Stomach (tissue), 9 donors: Measurements from ENCODE around the gene GHITM. TPM values are rescaled to one million over a fixed set of nuclear protein-coding genes. Genes with fewer than 3 reads are reported as not detected.
A peak's percentile ranks its signal among the peaks of the same experiment; 100 is the strongest.

ENCODE experiments used
- DNase-seq, 2 donors: peaks; one replicate each; pipeline versions ENCODE4 v3.0.0 to v3.0.0-alpha.2; 2013 to 2019
- H3K27ac ChIP-seq, 5 donors: fragments of 200-600 bp in 4 of 5; sonication (generic) in 4 of 5; one replicate each; pipeline ENCODE4 v1.5.1; 2013 to 2019; ENCODE audit warnings: mild to moderate bottlenecking in 1 of 5, moderate library complexity in 1 of 5
- H3K27me3 ChIP-seq, 3 donors: fragments of 200-600 bp; sonication (generic); one replicate each; pipeline ENCODE4 v1.5.1; 2017 to 2019; ENCODE audit warnings: mixed run types in 1 of 3
- H3K36me3 ChIP-seq, 4 donors: fragments of 200-600 bp; sonication (generic); 1 replicate in 3 of 4; 2 replicates in 1 of 4; pipeline ENCODE4 v1.5.1; 2016 to 2019
- H3K4me1 ChIP-seq, 4 donors: fragments of 200-600 bp; sonication (generic); one replicate each; pipeline ENCODE4 v1.5.1; 2016 to 2019
- H3K4me3 ChIP-seq, 4 donors: fragments of 200-600 bp; sonication (generic) in 3 of 4; one replicate each; pipeline ENCODE4 v1.5.1; 2016 to 2019; ENCODE audit warnings: mild to moderate bottlenecking in 1 of 4
- H3K9me3 ChIP-seq, 4 donors: fragments of 200-600 bp; sonication (generic); one replicate each; pipeline ENCODE4 v1.5.1; 2016 to 2019
- EP300 ChIP-seq: sonication (generic); formaldehyde crosslinking; IDR thresholded peaks from one replicate; pipeline ENCODE4 v1.6.1; 2017; ENCODE audit warnings: antibody characterized with exemption
- POLR2A ChIP-seq, 4 donors: fragments of 450-650 bp; IDR thresholded peaks; one replicate each; pipeline ENCODE4 v1.6.1; 2016; ENCODE audit warnings: antibody characterized with exemption in 4 of 4, control low read depth in 2 of 4, mild to moderate bottlenecking in 1 of 4, moderate library complexity in 1 of 4
- POLR2AphosphoS5 ChIP-seq, 3 donors: sonication (generic); formaldehyde crosslinking; IDR thresholded peaks; one replicate each; pipeline ENCODE4 v1.6.1; 2016; ENCODE audit warnings: antibody characterized with exemption in 3 of 3
- WGBS, 5 donors: extraction: QIAGEN DNeasy Blood & Tissue Kit in 3 of 5; methylation state at CpG; one replicate each; pipeline versions ENCODE4 v1.1.5 to v1.1.7; 2013 to 2018; 5-methylcytosine and 5-hydroxymethylcytosine counted together
- intact Hi-C: fragments of 100-400 bp; cut with DNase I; formaldehyde crosslinking; loops from one replicate; pipeline ENCODE4 v1.15.1; 2023; ENCODE audit warnings: low total_unique reads
- polyA plus RNA-seq, 3 donors: library from polyadenylated mRNA; stranded (reverse); fragments of 200-250 nt; gene quantifications; one replicate each; pipeline ENCODE4 v1.2.3, GENCODE V29; 2013
- total RNA-seq, 5 donors: library from RNA; depleted of rRNA; stranded (reverse); fragments of >200 nt; gene quantifications; one replicate each; pipeline versions ENCODE4 v1.1.0 to v1.2.3, GENCODE V29; 2014 to 2016
- TF ChIP-seq, protein P1 (sequence below), 7 experiments: fragments of 450-650 bp in 4 of 7; fragments of 200-600 bp in 3 of 7; sonication (generic) in 3 of 7; IDR thresholded peaks; one replicate each; pipeline ENCODE4 v1.5.1; 2016 to 2019; ENCODE audit warnings: antibody characterized with exemption in 7 of 7, control low read depth in 2 of 7, mild to moderate bottlenecking in 1 of 7
- donor health status: healthy with polysubstance abuse.
- donor health status: Bipolar disorder and iron deficiency.
- donor health status: healthy.

The GHITM gene
- total and polyA plus RNA-seq, 8 donors, result 17.5 to 186 (median 106) TPM

DNA sequence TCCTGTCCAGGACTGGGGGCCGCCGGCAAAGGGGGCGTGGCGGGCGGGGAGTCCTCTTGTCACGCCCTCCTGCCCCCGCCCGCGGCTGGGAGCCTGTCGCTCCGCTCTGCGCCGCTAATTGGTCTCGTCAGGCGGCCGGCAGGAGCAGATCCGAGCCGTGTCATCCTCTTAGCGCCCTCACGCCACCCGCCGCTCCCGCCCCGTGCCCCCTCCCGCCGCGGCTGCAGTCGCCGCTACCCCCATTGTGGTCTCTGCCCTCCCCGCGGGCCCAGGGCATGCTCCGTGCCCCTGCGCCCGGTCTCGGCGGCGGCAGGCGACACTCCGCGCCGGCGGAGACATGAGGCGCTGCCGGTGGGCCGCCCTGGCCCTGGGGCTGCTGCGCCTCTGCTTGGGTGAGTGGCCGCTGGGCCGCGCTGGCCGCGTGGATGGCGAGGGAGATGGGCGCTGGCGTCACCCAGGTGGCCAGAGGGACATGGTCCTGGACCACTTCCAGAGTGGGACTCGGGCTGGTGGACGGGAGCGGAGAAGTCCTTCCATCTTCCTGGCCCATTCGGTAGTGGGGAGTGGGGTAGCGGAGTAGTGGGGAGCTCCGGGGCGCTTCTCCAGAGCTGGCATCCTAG is 55.2 kb downstream of the GHITM start, which contains the start of gene CDHR1:
Gene CDHR1, plus strand, starts transcription at position 114 of the 620 bp plus-strand sequence. Its CDS starts 224 bp downstream, at position 338.
- H3K9me3 ChIP-seq, result no peaks in the 10 kb centered on the region
- H3K27me3 ChIP-seq, result peaks cover 0 to 78% (median 38%) of the 10 kb centered on the region in 3 donors
- intact Hi-C loops, result no loop called here
- H3K36me3 ChIP-seq, result no peaks in the 10 kb centered on the region
- H3K4me3 ChIP-seq, result peak within 1 kb of the TSS; percentile 49 to 56 (median 52)
- DNase-seq, result peak in 1 of 2 donors; percentile 63
- no peak within 1 kb of the TSS for H3K27ac ChIP-seq
- WGBS, 5 donors, result 0 to 3% (median 1%) methylated on average over 6 to 60 of the region's 61 CpGs
- H3K4me1 ChIP-seq, result peaks cover 9 to 33% (median 17%) of the 10 kb centered on the region in 4 donors
- TF ChIP-seq EP300 (no peak), POLR2AphosphoS5 (IDR thresholded peaks at IDR 0.05) (no peak), POLR2A (IDR thresholded peaks at IDR 0.05) (no peak)
- TF ChIP-seq, protein P1, sequence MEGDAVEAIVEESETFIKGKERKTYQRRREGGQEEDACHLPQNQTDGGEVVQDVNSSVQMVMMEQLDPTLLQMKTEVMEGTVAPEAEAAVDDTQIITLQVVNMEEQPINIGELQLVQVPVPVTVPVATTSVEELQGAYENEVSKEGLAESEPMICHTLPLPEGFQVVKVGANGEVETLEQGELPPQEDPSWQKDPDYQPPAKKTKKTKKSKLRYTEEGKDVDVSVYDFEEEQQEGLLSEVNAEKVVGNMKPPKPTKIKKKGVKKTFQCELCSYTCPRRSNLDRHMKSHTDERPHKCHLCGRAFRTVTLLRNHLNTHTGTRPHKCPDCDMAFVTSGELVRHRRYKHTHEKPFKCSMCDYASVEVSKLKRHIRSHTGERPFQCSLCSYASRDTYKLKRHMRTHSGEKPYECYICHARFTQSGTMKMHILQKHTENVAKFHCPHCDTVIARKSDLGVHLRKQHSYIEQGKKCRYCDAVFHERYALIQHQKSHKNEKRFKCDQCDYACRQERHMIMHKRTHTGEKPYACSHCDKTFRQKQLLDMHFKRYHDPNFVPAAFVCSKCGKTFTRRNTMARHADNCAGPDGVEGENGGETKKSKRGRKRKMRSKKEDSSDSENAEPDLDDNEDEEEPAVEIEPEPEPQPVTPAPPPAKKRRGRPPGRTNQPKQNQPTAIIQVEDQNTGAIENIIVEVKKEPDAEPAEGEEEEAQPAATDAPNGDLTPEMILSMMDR (IDR thresholded peaks at IDR 0.05), result no peak

DNA sequence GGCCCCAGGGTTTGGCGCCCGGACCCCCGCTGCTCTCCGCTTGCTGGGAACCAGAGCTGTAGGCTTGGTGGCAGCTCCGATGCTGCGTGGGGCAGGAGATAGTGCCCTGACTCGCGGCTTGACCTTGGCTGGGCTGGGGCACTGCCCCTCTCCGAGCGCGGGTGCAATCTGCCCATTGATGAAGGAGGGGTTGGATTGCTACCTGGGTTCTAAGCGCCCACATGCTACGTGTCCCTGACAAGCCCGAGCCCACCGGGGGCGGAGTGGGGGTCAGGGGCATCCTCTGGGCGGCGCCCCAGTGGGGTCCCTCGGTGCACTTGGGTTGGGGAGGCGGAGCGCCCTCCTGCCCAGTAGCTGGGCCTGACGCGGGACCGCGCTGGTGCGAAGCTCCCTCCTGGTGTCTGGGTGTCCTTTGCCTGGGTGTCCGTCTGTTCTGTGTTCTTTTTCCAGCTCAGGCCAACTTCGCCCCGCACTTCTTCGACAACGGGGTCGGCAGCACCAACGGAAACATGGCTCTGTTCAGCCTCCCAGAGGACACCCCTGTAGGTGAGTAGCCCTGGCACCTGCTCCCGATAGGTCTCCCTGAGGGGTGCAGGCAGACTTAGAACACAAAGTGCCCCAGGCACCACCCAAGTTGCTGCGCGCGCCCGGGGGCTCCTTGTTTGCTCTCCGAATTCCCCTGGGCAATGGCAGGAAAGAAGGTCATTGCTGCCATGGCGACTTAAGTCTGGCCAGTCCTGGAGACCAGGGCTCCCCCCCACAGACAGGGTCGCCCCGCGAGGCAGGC is 55.9 kb downstream of the GHITM start:
- DNase-seq, result no peak
- Histone ChIP-seq H3K4me3 (peak overlapping the region; percentile 49 to 56 (median 52)), H3K4me1 (peaks cover 9 to 33% (median 17%) of the 10 kb centered on the region in 4 donors), H3K27me3 (peaks cover 0 to 76% (median 38%) of the 10 kb centered on the region in 3 donors), H3K27ac (no peak overlapping the region), H3K9me3 (no peaks in the 10 kb centered on the region), H3K36me3 (no peaks in the 10 kb centered on the region)
- WGBS, 5 donors, result 14 to 29% (median 19%) methylated on average over 21 to 43 of the region's 43 CpGs
- intact Hi-C loops, result no loop called here
- TF ChIP-seq POLR2AphosphoS5 (IDR thresholded peaks at IDR 0.05), result no peak
- no peak for TF ChIP-seq POLR2A (IDR thresholded peaks at IDR 0.05)
- TF ChIP-seq, protein P1 (IDR thresholded peaks at IDR 0.05), result no peak
- no peak for TF ChIP-seq EP300

DNA sequence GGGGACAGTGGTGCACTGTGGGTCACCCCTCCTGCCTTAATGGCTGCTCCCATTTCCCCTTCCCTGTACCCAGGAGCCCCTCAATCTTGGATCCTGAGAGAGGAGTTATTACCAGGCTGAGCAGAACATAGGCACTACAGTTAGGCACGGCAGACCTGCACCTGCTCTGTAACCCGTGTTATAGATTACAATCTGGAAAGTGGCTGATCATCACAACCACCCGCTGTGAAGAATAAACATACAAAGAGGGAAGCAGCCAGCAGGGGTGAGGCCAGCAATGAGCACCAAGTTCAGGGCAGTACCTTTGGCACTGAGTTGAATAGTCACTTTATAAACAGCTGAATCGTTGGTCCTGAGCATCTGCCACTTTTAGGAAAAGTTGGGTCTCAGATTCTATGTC is 56.8 kb downstream of the GHITM start:
- H3K9me3 ChIP-seq, result no peaks in the 10 kb centered on the region
- no peak for TF ChIP-seq POLR2A (IDR thresholded peaks at IDR 0.05)
- no peak for TF ChIP-seq EP300
- TF ChIP-seq, protein P1 (IDR thresholded peaks at IDR 0.05), result no peak
- no peak for TF ChIP-seq POLR2AphosphoS5 (IDR thresholded peaks at IDR 0.05)
- H3K4me1 ChIP-seq, result peaks cover 9 to 33% (median 17%) of the 10 kb centered on the region in 4 donors
- DNase-seq, result no peak
- no peaks in the 10 kb centered on the region for H3K36me3 ChIP-seq
- WGBS, 5 donors, result 10 to 25% (median 15%) methylated on average over 4 of the region's 4 CpGs
- intact Hi-C loops, result no loop called here
- no peak overlapping the region for H3K4me3 ChIP-seq
- H3K27ac ChIP-seq, result no peak overlapping the region
- peaks cover 0 to 68% (median 38%) of the 10 kb centered on the region in 3 donors for H3K27me3 ChIP-seq

DNA sequence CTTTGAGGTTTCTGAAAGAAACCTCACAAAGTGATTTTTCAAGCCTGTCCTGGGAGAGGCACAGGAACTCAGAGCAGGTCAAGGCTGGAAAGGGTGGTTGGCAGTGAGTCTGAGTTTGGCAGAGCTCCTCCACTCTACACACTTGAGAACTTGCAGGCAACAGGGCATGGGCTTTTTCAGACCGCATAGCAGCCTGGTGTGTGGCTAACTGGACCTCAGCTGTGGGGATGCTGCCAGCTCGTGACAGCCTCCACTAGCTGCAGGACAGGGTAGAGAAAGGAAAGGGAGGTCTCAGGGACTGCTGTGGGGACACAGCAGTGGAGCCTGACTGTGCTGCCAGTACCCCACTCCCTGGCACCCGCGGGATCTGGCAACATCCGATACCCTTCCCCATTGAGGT is 57.6 kb downstream of the GHITM start:
- no peak overlapping the region for H3K27ac ChIP-seq
- peaks cover 0 to 65% (median 38%) of the 10 kb centered on the region in 3 donors for H3K27me3 ChIP-seq
- peaks cover 9 to 33% (median 17%) of the 10 kb centered on the region in 4 donors for H3K4me1 ChIP-seq
- H3K4me3 ChIP-seq, result no peak overlapping the region
- intact Hi-C loops, result no loop called here
- no peak for TF ChIP-seq EP300
- TF ChIP-seq POLR2A (IDR thresholded peaks at IDR 0.05), result no peak
- TF ChIP-seq POLR2AphosphoS5 (IDR thresholded peaks at IDR 0.05), result no peak
- TF ChIP-seq, protein P1 (IDR thresholded peaks at IDR 0.05), result no peak
- no peaks in the 10 kb centered on the region for H3K36me3 ChIP-seq
- DNase-seq, result no peak
- no peaks in the 10 kb centered on the region for H3K9me3 ChIP-seq
- WGBS, 5 donors, result 49 to 77% (median 66%) methylated on average over 5 of the region's 5 CpGs
